Measurements from ENCODE around the gene AGPAT1. TPM values are rescaled to one million over a fixed set of nuclear protein-coding genes. Genes with fewer than 3 reads are reported as not detected.
"Not testable (repeated sequence)": the region's sequence is repeated elsewhere in the genome, so short reads cannot be mapped to it uniquely, and the experiment has no call there.

The AGPAT1 gene
- total RNA-seq, 1 donor from 2014 or later = 57.2 TPM

DNA sequence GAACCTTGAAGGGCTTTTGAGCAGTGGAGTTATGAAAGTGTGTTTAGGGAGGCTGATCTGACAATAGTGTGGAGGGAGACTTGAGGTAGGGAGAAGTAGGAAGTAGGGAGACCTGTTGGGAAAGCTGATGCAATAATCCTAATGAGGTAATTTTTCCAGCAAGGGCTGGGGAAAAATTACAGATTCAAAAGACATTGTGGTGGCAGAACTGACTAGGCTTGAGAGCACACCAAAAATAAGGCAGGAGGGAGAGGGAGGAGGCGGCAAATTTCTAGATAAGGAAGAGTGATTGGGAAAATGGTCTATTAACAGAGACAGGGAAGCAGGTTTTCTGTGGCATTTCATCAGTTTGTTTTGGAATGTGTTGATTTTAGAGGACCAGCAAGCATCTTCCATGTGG lies 29.6 kb downstream of the AGPAT1 start:
- no peak overlapping the region for H3K4me3 ChIP-seq (ENCODE audit: low read depth, low read length)
- no peak for DNase-seq (ENCODE audit: low read depth)
- TF ChIP-seq, protein P1, sequence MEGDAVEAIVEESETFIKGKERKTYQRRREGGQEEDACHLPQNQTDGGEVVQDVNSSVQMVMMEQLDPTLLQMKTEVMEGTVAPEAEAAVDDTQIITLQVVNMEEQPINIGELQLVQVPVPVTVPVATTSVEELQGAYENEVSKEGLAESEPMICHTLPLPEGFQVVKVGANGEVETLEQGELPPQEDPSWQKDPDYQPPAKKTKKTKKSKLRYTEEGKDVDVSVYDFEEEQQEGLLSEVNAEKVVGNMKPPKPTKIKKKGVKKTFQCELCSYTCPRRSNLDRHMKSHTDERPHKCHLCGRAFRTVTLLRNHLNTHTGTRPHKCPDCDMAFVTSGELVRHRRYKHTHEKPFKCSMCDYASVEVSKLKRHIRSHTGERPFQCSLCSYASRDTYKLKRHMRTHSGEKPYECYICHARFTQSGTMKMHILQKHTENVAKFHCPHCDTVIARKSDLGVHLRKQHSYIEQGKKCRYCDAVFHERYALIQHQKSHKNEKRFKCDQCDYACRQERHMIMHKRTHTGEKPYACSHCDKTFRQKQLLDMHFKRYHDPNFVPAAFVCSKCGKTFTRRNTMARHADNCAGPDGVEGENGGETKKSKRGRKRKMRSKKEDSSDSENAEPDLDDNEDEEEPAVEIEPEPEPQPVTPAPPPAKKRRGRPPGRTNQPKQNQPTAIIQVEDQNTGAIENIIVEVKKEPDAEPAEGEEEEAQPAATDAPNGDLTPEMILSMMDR (IDR thresholded peaks at IDR 0.05; ENCODE audit: insufficient read depth, low read length, poor library complexity, severe bottlenecking) = no peak
- no peaks in the 10 kb centered on the region for H3K36me3 ChIP-seq (ENCODE audit: control insufficient read depth, insufficient read depth, low read length)
- peaks cover 40% of the 10 kb centered on the region for H3K27me3 ChIP-seq (ENCODE audit: control insufficient read depth, insufficient read depth, low read length)

DNA sequence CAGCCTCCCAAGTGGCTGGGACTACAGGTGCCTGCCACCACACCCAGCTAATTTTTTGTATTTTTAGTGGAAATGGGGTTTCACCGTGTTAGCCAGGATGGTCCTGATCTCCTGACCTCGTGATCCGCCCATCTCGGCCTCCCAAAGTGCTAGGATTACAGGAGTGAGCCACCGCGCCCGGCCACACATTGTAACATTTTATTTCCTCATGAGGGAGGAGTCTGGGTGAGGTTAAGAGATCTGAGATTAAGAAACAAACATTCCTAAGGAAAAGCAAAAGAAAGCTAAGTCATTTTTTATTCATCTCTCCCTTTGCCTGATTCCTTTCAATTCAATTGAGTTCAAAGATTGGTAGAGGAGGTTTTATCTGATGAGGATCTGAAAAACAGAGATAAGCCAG lies 31.6 kb downstream of the AGPAT1 start:
- not testable (repeated sequence) for DNase-seq (ENCODE audit: low read depth); H3K36me3 ChIP-seq (ENCODE audit: control insufficient read depth, insufficient read depth, low read length); H3K4me3 ChIP-seq (ENCODE audit: low read depth, low read length)
- peaks cover 20% of the 10 kb centered on the region for H3K27me3 ChIP-seq (ENCODE audit: control insufficient read depth, insufficient read depth, low read length)

DNA sequence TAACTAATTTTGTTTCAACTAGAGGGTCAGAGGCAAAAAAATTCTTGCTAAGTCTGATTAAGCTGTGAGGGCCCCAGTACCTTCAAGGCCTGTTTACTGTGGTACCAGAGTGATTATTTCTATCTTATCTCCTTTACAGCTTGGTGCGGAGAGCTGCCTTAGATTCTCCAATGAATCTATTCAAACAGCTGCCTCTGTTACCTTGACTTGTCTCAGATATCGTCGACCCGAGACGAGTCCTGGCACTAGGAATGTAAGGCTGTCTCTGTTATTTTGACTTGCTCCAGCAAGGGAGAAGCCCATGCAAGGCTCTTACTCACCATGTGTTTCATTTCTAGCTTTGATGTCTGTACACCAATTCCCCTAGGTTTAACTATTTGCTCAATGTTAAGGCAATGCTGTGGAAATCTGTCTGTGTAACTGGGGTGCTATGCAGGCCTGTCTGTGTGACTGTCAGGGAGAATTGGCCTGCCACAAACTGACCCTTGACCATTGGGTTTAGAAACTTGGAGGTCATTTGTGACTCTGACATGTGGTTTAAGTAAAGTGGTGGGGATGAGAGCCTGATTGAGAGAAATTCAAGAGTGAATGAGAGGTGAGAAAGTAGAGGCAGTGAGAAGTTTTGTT lies 35.4 kb downstream of the AGPAT1 start:
- Histone ChIP-seq H3K27me3 (ENCODE audit: control insufficient read depth, insufficient read depth, low read length) (peaks cover 2% of the 10 kb centered on the region), H3K4me3 (ENCODE audit: low read depth, low read length) (no peak overlapping the region), H3K36me3 (ENCODE audit: control insufficient read depth, insufficient read depth, low read length) (no peaks in the 10 kb centered on the region)
- DNase-seq (ENCODE audit: low read depth) = no peak
- TF ChIP-seq, protein P1 (IDR thresholded peaks at IDR 0.05; ENCODE audit: insufficient read depth, low read length, poor library complexity, severe bottlenecking) = no peak

DNA sequence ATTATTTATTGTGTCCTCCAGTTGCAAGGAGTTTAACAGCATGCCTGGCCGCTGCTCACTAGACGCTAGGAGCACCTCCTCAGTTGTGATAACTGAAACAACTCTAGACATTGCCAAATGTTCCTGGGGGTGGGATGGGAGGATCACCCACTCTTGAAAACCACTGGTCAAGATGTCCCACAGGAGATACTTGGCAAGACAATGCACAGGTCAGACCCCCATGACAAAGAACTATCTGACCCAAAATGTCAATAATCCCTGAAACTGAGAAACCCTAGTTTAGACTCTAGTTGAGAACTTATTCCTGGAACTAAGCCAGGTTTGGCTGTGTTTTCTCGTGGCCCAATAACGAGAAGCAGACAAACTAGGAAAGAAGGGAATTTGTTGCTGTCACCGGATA lies 36.3 kb downstream of the AGPAT1 start:
- no peak for DNase-seq (ENCODE audit: low read depth)
- TF ChIP-seq, protein P1 (IDR thresholded peaks at IDR 0.05; ENCODE audit: insufficient read depth, low read length, poor library complexity, severe bottlenecking) = no peak

DNA sequence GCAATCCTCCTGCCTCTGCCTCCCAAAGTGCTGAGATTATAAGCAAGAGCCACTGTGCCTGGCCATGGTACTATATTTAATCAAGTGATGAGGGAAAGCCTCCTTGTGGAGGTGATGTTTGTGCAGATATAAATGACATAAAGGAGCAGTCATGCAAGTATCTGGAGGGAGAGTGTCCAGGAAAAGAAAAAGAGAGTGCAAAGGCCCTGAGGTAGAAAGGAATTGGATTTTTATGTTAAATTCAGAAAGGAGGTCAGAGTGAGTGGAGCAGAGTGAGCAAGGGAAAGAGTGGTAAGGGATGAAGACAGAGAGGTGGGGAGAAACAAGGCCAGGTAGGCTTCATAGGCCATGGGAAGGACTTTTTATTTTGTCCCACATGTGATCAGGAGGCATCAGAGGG lies 38.4 kb downstream of the AGPAT1 start:
- no peak for DNase-seq (ENCODE audit: low read depth)
- TF ChIP-seq, protein P1 (IDR thresholded peaks at IDR 0.05; ENCODE audit: insufficient read depth, low read length, poor library complexity, severe bottlenecking) = no peak
- Histone ChIP-seq H3K4me3 (ENCODE audit: low read depth, low read length) (no peak overlapping the region), H3K36me3 (ENCODE audit: control insufficient read depth, insufficient read depth, low read length) (no peaks in the 10 kb centered on the region), H3K27me3 (ENCODE audit: control insufficient read depth, insufficient read depth, low read length) (peaks cover 4% of the 10 kb centered on the region)

More for the DNA sequence above, 36.3 kb downstream of the AGPAT1 start:
- Histone ChIP-seq H3K27me3 (ENCODE audit: control insufficient read depth, insufficient read depth, low read length) (peaks cover 4% of the 10 kb centered on the region), H3K4me3 (ENCODE audit: low read depth, low read length) (no peak overlapping the region), H3K36me3 (ENCODE audit: control insufficient read depth, insufficient read depth, low read length) (no peaks in the 10 kb centered on the region)

DNA sequence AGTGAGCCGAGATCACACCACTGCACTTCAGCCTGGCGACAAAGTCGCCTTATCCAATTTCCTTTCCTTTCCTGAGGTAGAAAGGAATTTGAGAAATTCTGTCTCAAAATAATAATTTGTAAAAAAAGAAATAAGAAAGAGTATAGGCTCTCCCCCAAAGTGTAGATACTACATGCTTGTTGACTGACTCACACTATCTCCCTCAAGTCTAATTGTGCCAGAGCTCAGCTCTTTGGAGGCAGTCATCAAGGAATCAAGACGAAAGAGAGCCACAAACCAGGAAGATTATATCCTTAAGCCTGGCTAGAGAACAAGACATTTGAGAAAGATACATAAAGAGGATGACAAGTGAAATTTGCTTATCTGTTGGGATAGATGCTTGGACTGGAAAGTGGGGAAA lies 42.1 kb downstream of the AGPAT1 start:
- Histone ChIP-seq H3K4me3 (ENCODE audit: low read depth, low read length) (no peak overlapping the region), H3K36me3 (ENCODE audit: control insufficient read depth, insufficient read depth, low read length) (no peaks in the 10 kb centered on the region), H3K27me3 (ENCODE audit: control insufficient read depth, insufficient read depth, low read length) (peaks cover 2% of the 10 kb centered on the region)
- TF ChIP-seq, protein P1 (IDR thresholded peaks at IDR 0.05; ENCODE audit: insufficient read depth, low read length, poor library complexity, severe bottlenecking) = no peak
- no peak for DNase-seq (ENCODE audit: low read depth)
